ENCODE results near the gene TOP2B.

TOP2B gene

GRCh38 chr3:25567806-25568524 is 96.7 kb downstream of the TOP2B start:
- no peaks in the 10 kb centered on the region for H3K36me3 ChIP-seq (ENCODE audit: insufficient read depth)
- no peak overlapping the region for H3K4me2 ChIP-seq
- no peaks in the 10 kb centered on the region for H3K27me3 ChIP-seq (ENCODE audit: insufficient read depth, low read depth)
- H3K27ac ChIP-seq, result no peak overlapping the region
- H3K4me3 ChIP-seq (IDR thresholded peaks at IDR 0.05; ENCODE audit: insufficient read depth, low read depth, low read length), result no peak overlapping the region
- TF ChIP-seq, protein P1, sequence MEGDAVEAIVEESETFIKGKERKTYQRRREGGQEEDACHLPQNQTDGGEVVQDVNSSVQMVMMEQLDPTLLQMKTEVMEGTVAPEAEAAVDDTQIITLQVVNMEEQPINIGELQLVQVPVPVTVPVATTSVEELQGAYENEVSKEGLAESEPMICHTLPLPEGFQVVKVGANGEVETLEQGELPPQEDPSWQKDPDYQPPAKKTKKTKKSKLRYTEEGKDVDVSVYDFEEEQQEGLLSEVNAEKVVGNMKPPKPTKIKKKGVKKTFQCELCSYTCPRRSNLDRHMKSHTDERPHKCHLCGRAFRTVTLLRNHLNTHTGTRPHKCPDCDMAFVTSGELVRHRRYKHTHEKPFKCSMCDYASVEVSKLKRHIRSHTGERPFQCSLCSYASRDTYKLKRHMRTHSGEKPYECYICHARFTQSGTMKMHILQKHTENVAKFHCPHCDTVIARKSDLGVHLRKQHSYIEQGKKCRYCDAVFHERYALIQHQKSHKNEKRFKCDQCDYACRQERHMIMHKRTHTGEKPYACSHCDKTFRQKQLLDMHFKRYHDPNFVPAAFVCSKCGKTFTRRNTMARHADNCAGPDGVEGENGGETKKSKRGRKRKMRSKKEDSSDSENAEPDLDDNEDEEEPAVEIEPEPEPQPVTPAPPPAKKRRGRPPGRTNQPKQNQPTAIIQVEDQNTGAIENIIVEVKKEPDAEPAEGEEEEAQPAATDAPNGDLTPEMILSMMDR (conservative IDR thresholded peaks at IDR 0.05; ENCODE audit: low read depth, low read length), result no peak
- H3K4me1 ChIP-seq (ENCODE audit: low read depth, poor library complexity, severe bottlenecking), result no peaks in the 10 kb centered on the region
- H3K9ac ChIP-seq, result no peak overlapping the region
- no peak overlapping the region for H2AFZ ChIP-seq (ENCODE audit: low read depth)
- no peaks in the 10 kb centered on the region for H4K20me1 ChIP-seq (ENCODE audit: insufficient read depth)
- H3K79me2 ChIP-seq (ENCODE audit: insufficient read depth, low read depth), result no peaks in the 10 kb centered on the region

DNA sequence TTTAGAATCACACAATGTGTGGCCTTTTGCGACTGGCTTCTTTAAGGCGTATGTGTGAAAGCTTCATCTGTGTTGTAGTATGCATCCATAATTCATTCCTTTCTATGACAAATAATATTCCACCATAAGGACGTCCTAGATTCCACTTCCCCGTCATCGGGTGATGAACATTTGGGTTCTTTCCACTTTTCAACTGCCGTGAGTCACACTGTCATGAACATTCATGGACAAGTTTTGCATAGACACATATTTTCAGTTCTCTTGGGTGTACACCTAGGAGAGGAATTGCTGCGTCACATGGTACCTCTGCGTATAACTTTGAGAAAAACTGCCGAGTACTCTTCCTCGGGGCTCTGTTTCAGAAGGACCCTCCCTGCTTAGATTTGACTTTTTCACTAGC is 97.3 kb downstream of the TOP2B start:
- H3K4me3 ChIP-seq (IDR thresholded peaks at IDR 0.05; ENCODE audit: insufficient read depth, low read depth, low read length), result no peak overlapping the region
- no peak overlapping the region for H3K9ac ChIP-seq
- TF ChIP-seq, protein P1 (conservative IDR thresholded peaks at IDR 0.05; ENCODE audit: low read depth, low read length), result no peak
- no peaks in the 10 kb centered on the region for H4K20me1 ChIP-seq (ENCODE audit: insufficient read depth)
- no peaks in the 10 kb centered on the region for H3K79me2 ChIP-seq (ENCODE audit: insufficient read depth, low read depth)
- no peaks in the 10 kb centered on the region for H3K36me3 ChIP-seq (ENCODE audit: insufficient read depth)
- H3K4me2 ChIP-seq, result no peak overlapping the region
- H3K27me3 ChIP-seq (ENCODE audit: insufficient read depth, low read depth), result no peaks in the 10 kb centered on the region
- no peak overlapping the region for H2AFZ ChIP-seq (ENCODE audit: low read depth)
- no peaks in the 10 kb centered on the region for H3K4me1 ChIP-seq (ENCODE audit: low read depth, poor library complexity, severe bottlenecking)
- H3K27ac ChIP-seq, result no peak overlapping the region

DNA sequence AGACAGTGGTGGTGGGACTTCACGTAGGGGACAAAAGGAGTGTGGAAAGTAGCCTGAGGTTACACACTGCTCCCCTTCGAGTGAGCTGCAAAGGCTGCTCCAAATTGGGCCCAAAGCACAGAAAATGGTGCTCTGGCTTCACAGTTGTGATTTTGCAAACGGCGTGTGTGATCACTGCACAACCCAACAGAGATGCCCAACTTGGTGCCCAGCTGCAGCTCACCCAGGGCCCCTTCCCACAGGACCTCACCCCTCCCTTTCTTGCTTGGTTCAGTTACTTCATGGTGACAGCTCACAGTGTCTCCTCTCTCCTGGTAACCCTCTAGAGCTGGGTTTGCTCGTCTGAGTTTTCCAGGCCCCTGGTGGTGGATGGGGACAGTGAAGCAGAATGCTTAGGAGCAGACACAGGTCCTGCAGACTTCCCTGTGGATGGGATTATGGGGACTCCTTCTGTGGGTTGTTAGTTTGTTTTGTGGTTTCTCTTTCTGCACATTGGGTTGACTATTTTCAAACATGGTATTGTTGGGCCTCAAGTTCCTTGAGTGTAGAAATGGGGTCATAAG is 98.3 kb downstream of the TOP2B start:
- Histone ChIP-seq H3K79me2 (ENCODE audit: insufficient read depth, low read depth) (no peaks in the 10 kb centered on the region), H3K4me3 (IDR thresholded peaks at IDR 0.05; ENCODE audit: insufficient read depth, low read depth, low read length) (no peak overlapping the region), H3K36me3 (ENCODE audit: insufficient read depth) (no peaks in the 10 kb centered on the region), H3K9ac (no peak overlapping the region), H3K4me2 (no peak overlapping the region), H2AFZ (ENCODE audit: low read depth) (no peak overlapping the region), H3K27ac (no peak overlapping the region), H3K27me3 (ENCODE audit: insufficient read depth, low read depth) (no peaks in the 10 kb centered on the region), H4K20me1 (ENCODE audit: insufficient read depth) (no peaks in the 10 kb centered on the region), H3K4me1 (ENCODE audit: low read depth, poor library complexity, severe bottlenecking) (no peaks in the 10 kb centered on the region)
- TF ChIP-seq, protein P1 (conservative IDR thresholded peaks at IDR 0.05; ENCODE audit: low read depth, low read length), result no peak

- no peaks in the 10 kb centered on the region for H4K20me1 ChIP-seq (ENCODE audit: insufficient read depth)
- no peaks in the 10 kb centered on the region for H3K79me2 ChIP-seq (ENCODE audit: insufficient read depth, low read depth)
- H3K9ac ChIP-seq, result no peak overlapping the region
- H3K4me2 ChIP-seq, result no peak overlapping the region
- H3K4me1 ChIP-seq (ENCODE audit: low read depth, poor library complexity, severe bottlenecking), result no peaks in the 10 kb centered on the region
- H3K27me3 ChIP-seq (ENCODE audit: insufficient read depth, low read depth), result no peaks in the 10 kb centered on the region
- H2AFZ ChIP-seq (ENCODE audit: low read depth), result no peak overlapping the region
- H3K4me3 ChIP-seq (IDR thresholded peaks at IDR 0.05; ENCODE audit: insufficient read depth, low read depth, low read length), result no peak overlapping the region
- H3K27ac ChIP-seq, result no peak overlapping the region
- TF ChIP-seq, protein P1 (conservative IDR thresholded peaks at IDR 0.05; ENCODE audit: low read depth, low read length), result no peak
- H3K36me3 ChIP-seq (ENCODE audit: insufficient read depth), result no peaks in the 10 kb centered on the region
Measured at GRCh38 chr3:25565807-25566206, 98.9 kb downstream of the TOP2B start.
